ENCODE results near the gene FAM81A.

FAM81A gene

DNA sequence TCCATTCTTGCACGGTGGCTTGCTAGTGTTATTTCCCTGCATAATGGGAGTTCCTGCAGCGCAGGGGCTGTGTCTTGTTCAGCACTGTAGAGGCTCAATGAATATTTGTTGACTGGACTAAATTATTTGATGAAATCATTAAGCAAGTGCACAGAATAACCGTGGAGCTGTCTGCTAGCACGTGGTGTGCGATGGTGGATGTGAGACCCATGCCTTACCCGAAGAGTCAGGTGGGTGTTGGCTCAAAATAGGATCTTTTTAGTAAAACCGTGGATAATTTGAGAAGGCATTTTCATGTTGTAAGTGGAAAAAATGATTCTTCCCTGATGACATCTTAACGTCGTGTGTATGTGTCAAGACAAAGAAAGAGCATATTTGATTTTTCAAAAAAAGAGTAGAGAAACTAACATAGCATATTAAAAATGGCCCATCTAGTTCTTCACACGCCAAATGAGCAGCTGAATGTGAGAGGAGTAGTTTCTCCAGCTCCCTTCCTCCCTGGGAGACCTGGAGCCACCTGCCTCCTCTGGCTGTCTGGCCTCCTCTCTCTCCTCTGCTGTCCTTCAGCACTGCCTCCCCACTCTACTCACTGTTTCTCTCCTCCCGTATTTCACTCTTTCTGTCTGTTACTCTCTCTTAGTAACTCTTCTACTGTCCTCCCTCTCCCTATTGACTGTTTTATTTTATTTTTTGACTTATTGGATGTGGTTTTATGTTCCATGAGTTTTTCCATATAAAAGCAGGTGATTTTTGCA lies 6.3 kb downstream of the FAM81A start:
- TF ChIP-seq, protein P1, sequence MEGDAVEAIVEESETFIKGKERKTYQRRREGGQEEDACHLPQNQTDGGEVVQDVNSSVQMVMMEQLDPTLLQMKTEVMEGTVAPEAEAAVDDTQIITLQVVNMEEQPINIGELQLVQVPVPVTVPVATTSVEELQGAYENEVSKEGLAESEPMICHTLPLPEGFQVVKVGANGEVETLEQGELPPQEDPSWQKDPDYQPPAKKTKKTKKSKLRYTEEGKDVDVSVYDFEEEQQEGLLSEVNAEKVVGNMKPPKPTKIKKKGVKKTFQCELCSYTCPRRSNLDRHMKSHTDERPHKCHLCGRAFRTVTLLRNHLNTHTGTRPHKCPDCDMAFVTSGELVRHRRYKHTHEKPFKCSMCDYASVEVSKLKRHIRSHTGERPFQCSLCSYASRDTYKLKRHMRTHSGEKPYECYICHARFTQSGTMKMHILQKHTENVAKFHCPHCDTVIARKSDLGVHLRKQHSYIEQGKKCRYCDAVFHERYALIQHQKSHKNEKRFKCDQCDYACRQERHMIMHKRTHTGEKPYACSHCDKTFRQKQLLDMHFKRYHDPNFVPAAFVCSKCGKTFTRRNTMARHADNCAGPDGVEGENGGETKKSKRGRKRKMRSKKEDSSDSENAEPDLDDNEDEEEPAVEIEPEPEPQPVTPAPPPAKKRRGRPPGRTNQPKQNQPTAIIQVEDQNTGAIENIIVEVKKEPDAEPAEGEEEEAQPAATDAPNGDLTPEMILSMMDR (conservative IDR thresholded peaks at IDR 0.05): no peak
- TF ChIP-seq ZFX (IDR thresholded peaks at IDR 0.05): no peak
- no peak overlapping the region for H3K27ac ChIP-seq

DNA sequence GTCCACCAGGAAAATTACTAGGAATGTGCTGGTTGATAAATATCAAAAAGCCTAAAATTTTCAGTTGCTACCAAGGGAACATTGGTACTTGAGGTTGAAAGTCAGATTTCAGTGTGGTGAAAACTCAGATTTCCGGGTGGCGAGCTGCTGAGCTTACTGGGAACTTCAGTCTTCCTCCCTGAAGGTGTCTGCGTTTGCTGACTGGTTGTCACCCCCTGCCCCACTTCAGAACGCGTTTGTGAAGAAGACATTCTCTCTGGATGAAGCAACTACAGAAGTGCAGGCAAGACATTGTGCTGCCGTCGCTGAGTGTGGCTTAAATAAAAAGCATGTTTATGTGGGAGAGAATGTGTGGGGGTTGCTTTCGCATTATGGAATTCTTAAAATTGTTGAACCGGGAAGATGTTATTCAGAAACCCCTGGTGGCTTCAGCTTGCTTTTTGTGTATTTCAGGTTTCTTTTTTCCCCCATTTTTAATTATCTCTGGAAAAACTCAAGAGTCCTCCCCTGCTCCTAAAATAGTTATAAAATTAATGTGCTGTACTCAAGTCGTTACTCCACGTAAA lies 7.1 kb downstream of the FAM81A start:
- no peak overlapping the region for H3K27ac ChIP-seq
- TF ChIP-seq ZFX (IDR thresholded peaks at IDR 0.05): no peak
- TF ChIP-seq, protein P1 (conservative IDR thresholded peaks at IDR 0.05): no peak

DNA sequence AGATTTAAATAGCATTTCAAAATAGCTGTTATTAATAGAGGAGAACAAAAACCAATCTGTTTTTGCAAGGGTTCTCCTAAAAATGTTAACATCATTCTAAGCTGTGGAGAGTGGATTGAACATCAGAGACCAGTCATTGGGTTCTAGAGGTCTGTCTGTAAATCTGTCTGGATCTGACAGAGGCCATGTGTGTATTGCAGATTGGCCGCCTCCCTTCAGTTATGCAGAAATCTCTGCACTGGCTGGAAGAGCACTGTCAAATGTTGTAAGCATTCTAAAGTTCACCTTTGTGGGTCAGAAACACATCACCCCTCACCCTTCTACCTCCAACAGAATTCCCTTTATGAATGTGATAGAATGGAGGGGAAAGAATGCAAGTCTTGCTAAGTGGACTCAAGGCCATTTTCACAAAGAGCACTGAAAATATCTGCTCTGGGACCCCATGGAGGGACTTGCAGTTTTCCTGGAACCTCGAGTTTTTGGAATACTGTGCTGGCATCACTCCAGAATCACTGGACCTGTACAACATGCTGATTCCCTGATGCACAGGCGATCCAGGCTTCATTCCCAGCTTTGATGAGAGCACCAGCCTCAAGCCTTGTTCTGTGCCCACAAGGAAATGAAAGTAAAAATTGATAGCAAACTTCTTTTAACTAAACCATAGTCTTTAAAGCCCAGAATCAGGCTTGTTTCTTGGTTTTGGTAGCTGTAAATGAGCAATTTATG lies 8.4 kb downstream of the FAM81A start:
- no peak overlapping the region for H3K27ac ChIP-seq
- TF ChIP-seq, protein P1 (conservative IDR thresholded peaks at IDR 0.05): no peak
- no peak for TF ChIP-seq ZFX (IDR thresholded peaks at IDR 0.05)

DNA sequence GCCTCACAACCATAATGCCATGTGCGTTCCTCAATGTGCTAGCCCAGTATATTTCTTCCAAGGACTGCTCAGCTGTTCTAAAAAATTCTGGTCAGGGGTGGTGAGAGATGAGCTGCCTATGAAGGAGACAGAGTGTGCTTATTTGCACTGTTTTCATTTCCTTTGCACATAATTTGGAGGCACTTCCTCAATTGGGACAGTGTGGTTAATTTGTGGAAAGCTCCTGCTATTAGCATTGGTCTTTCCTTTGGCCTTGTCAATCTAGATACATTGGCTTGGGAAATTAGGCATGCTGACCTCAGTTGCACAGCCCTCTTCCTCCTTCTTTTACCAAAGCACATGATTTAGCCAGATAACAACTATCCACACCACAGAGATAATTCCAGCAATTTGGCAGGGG lies 9.4 kb downstream of the FAM81A start:
- H3K27ac ChIP-seq: no peak overlapping the region
- TF ChIP-seq, protein P1 (conservative IDR thresholded peaks at IDR 0.05): no peak
- no peak for TF ChIP-seq ZFX (IDR thresholded peaks at IDR 0.05)

DNA sequence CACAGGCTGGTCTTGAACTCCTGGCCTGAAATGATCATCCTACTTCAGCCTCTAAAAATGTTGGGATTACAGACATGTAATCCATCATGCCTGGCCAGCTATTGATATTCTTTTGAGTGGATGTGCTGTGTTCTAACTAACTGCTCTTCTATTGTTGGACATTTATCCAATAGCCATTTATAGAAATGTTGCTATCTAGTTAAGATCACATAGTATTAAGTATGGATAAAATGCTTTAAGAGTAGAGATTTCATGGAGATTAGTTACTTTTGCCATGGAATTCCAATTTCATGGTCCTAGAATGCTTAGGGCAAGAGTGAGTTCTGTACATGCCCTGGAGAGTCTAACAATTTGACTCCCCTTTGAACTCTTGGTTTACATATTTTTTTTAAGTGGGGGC lies 10.9 kb downstream of the FAM81A start:
- TF ChIP-seq, protein P1 (conservative IDR thresholded peaks at IDR 0.05): no peak
- no peak for TF ChIP-seq ZFX (IDR thresholded peaks at IDR 0.05)
- no peak overlapping the region for H3K27ac ChIP-seq

DNA sequence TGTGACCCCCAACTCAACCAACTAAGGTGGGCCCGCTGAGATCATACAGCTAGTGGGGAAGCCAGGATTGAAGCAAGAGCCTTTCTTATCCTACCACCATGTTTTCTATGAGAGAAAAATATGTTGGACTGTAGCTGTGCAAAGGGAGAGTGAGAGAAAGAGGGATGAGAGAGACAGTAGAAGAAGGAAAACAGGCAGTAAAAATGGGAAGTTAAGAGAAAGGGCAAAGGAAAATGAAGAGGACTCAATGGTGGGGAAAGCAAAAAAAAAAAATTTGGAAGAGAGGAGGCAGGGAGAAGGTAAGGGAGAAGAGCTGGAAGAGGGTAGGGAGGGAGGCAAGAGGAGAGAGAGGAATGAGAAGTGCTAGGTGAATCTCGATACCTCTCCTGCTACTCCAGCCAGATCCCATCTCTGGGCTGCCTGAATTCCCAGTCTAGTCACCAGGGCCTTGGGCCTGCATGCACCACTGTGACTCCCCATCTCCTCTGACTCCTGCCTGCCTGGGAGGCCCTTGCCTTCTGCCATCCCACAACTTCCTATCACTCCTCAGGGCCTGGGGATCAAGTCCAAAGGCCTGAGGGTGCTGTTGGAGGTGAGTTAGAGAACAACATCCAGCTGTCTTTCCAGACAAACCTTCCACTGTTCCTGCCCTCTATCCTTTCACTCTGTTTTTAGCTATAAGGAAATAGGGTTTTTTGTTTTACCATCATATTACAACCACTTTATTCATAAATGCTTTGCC lies 15.7 kb downstream of the FAM81A start:
- TF ChIP-seq, protein P1 (conservative IDR thresholded peaks at IDR 0.05): no peak
- no peak for TF ChIP-seq ZFX (IDR thresholded peaks at IDR 0.05)
- no peak overlapping the region for H3K27ac ChIP-seq
